Measurements from ENCODE around the gene HS3ST1.
A peak's percentile ranks its signal among the peaks of the same experiment; 100 is the strongest.

HS3ST1 gene

DNA sequence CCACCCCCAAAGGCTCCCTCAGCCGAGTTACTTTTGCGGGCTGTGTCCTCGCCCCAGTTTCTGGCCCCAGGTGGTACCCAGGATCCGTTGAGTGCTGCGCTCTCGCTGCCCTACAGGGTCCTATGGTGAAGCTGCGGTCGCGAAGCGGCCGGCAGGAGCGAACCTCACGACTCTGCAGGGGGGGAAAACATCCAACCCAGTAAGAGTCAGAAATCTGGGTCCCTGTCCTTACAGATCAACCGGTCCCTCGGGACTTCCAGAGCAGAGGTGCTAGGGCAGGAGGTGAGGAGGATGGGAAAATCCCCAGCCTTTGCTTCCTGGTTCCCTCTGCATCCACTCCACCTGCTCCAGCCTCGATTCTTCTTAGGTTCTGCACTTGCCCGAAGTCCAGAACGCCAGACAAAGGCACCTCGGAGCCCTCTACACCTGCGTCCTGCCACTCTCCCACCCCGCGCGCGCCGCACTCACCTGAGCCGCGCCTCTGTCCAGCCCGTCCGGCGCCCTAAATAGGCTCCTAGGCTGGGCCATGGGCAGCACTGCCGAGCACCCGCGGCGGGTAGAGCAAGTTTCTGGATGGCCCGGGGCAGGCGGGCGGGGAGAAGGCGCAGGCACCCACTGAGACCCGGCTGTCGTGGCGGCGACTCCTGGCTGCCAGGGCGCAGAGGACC is at the start of gene HS3ST1:
Gene HS3ST1 (minus strand): TSS at position 664 of the 668 bp plus-strand sequence. CDS start 28,889 bp downstream, outside the sequence.
- no peak for DNase-seq

- no peak for DNase-seq
These were observed 47.2 kb upstream of the HS3ST1 start for GRCh38 chr4:11475871-11476270.

GRCh38 chr4:11474146-11474545 is 45.5 kb upstream of the HS3ST1 start:
- no peak for DNase-seq

DNA sequence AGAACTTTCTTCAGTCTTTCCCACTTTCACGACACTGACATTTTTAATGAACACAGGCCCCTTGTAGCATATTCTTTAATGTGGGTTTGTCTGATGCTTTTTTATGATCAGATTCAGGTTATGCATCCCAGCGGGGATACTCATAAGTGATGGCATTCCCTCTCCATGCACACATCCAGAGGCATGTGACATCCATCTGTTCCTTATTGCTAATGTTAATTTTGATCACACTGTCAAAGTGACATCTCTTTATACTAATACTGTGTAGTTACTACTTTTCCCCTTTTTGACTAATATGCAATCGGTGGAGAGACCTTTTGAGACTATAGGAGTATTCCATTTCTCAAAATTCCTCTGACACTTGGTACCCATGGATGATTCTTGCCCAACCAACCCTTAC is 43.8 kb upstream of the HS3ST1 start:
- DNase-seq: no peak

DNA sequence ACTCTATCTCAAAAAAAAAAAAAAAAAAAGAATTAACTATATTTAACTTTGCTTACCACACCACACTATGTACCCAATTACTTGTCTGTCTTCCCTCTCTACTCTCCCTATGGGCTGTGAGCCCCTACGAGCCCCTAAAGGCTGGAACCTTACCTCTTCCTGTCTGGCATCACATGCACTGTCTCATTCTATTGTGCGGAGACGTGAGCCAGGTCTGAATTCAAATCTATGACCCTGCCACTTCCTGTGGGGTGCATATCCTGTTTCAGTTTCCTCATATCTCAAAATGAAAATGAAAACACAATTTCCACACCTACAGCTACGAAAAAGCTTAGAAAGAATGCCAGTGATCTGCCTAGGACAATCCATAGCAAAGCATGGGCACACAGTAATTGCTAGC is 42.9 kb upstream of the HS3ST1 start:
- DNase-seq: peak; percentile 73 to 77

DNA sequence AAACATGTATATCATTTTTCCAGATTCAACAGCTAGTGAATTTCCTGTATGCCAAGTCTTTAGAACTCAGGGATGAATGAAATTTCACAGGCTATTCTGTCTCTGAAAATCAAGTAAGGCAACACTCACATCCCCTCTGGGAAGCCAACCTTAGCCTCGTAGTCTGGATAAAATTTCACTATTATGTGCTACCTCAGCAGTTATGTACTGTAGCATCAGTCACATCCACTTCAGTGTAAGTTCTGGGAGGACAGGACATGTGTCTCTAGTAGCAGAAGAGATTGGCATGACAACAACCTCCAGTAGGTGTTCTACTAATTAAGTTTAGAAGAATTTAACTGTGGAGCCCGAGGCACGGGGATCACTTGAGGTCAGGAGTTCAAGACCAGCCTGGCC is 42.4 kb upstream of the HS3ST1 start:
- DNase-seq: no peak

- no peak for DNase-seq
These were observed 41.8 kb upstream of the HS3ST1 start for GRCh38 chr4:11470438-11471045.

DNA sequence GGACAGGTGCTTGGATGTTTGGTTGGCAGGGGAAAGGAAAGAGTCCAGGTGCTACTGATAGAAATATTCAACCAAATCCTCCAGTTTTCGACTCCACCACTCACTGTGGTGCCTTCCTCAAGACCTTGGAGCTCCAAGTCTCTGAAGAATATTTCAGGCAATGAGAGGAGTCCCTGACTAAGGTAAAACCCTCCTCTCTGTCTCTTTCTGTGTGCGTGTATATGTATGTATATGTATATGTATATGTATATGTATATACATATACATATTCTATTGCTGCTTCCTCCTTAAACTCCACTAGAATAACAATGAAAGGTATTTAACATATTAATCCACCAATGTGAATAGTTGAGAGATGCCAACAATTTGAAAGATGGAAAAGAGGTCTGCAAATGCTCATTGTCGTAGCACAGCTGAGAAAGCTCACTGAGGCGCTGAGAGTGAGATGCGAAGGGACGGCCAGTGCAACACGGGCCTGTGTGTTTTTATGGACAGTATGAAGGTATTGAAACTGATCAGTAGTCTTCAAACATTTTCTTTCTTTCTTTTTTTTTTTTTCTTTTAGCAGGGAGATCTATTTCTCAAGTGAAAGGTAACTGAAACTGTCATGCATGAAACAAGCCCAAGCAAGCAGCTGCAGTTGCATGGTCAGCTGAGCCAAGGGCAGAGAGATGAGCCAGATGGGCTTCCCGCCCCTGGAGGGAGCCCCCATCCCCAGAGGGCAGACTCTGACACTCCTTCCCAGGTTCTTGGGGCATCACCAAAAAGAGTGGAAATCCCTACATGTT is 41.1 kb upstream of the HS3ST1 start:
- DNase-seq: no peak

DNA sequence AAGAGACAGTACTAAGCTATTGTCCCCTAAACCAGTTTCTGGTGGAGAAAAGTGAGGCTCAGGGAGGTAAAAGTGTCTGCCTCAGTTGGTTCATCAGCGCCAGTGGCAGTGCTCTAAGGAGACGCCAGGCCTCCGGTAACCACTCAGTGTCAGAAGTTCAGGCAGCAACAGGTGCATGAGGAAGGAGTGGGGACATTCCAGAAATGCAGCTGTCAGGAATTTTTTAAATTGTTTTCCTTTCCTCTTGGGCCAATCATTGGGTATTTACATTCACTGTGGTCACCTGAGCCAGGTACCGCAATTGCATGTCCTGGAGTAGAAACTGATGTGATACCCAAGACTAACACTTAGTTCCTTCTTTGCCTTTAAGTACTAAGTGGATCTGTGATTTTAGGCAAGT is 40.2 kb upstream of the HS3ST1 start:
- DNase-seq: no peak

- DNase-seq: no peak
These were observed 39.2 kb upstream of the HS3ST1 start for GRCh38 chr4:11467931-11468330.

GRCh38 chr4:11463707-11464106 is 35.0 kb upstream of the HS3ST1 start:
- DNase-seq: no peak

GRCh38 chr4:11456401-11456800 is 27.7 kb upstream of the HS3ST1 start:
- no peak for DNase-seq

- no peak for DNase-seq
These were observed 26.6 kb upstream of the HS3ST1 start for GRCh38 chr4:11455201-11455835.

DNA sequence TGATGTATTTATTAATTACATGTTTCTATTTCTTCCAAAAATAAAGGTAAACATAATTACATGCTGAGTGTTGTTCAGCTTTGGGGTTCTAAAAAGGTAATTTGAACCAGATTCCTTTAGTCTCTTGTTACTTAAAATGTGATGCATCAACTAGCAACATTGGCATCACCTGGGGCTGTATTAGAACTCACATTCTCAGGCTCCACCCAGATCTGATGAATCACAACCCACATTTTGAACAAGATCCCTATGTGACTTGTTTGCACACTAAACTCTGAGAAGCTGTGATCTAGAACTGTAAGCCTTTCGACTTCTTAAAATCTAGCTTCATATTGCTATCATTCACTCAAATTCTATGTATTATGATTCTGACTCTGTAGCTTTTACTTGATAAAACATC is 23.0 kb upstream of the HS3ST1 start:
- no peak for DNase-seq

DNA sequence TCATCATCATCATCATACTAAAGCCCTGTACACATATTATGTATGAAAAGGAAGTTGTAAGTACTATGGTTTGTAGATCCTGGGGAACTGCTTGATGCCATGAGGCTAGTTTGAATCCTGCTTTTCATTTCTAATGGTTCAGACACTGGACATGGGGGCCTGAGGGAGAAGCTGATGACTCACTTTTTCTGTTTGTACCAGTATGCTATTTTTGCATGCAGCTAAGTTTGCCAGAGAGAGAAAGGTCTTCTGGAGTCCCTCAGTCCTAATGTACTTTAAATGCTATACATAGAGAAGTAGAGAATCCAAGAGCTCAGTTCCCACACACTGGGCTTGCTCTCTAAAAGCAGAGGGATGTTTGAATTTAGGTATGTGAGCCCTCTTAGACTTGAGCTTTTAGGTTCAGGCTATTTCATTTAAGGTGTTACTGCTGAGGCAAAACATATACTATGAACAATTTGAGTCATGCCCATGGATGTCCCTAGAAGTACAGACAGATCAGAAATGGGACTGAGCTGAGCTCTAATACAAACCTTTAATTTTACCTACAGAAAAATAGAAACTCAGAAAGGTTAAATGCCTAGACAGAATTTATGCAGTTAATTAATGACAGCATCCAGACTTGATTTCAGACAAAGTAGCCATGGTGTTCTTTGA is 17.6 kb upstream of the HS3ST1 start:
- DNase-seq: no peak

GRCh38 chr4:11441194-11441556 is 12.5 kb upstream of the HS3ST1 start:
- DNase-seq: no peak

DNA sequence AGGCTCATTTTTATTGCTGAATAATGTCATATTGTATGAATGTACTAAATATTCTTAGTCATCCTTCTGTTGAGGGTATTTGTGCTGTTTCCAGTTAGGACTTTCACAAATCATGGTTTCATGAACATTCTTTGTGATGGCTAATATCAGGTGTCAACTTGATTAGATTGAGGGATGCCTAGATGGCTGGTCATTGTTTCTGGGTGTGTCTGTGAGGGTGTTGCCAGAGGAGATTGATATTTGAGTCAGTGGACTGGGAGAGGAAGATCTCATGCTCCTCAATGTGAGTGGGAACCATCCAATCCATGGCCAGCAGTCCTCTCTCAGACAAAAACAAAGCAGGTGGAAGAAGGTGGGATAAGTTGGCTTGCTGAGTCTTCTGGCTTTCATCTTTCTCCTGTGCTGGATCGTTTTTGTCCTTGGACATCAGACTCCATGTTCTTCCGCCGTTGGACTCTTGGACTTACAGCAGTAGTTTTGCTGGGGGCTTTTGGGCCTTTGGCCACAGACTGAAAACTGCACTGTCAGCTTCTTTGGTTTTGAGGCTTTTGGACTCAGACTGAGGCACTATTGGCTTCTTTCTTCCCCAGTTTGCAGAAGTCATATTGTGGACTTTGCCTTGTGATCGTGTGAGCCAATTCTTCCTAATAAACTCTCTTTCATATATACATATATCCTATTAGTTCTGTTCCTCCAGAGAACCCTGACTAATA is 11.9 kb upstream of the HS3ST1 start:
- DNase-seq: no peak

DNA sequence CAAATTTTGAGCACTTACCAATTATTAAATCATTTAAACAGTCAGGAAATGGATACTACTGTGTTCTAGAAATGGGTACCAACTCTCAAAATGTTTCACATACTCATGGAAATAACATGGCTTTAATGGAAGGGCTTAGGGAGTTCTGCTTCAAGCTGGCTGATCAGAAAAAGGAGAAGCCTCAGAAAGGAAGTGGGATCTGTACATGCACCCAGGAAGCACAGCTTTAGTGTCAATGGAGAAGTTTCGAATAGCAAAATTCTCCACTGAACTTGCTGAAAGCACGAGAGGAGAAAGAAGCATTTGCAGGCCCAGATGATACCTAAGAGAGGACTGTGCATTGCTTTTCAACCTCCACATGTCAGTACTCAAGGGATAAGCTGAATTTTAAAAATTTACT is 11.1 kb upstream of the HS3ST1 start:
- no peak for DNase-seq

DNA sequence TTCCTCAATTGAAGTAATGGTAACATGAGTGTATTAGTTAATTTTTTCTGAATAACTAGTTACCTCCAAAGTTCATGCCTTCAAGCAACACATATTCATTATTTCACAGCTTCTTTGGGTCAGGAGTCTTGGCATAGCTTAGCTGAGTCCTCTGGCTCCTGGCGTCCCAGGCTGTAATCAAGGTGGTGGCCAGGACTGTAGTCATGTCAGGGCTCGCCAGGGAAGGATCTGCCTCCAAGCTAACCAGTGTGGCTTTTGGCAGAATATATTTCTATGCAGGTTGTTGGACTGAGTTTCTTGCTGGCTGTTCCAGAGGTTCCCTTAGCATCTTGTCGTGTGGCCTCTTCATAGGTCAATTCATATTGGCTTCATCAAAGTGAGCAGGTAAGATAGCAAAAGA is 10.0 kb upstream of the HS3ST1 start:
- no peak for DNase-seq

GRCh38 chr4:11436673-11437072 is 8.0 kb upstream of the HS3ST1 start:
- DNase-seq: peak in 1 of 2 donors; percentile 14

GRCh38 chr4:11436084-11436483 is 7.4 kb upstream of the HS3ST1 start:
- DNase-seq: no peak

GRCh38 chr4:11435557-11435956 is 6.9 kb upstream of the HS3ST1 start:
- DNase-seq: no peak

DNA sequence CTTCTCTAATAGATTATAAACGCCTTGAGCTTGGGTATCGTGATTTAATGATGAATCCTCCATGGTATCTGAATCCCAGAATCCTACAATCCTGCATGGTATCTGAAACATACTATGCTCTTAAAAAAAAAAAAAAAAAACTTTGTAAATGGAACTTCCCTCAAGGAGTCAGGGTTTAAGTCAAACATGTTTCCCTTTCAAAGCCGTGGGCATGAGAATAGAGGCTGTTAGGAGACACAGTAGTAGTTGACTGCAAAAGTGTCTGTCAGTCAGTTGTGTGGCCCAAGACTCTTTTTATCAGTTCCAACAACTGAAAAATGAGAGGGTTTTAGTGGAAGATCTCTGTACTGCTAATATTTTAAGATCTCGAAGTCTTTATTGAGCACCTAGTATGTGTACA is 2.4 kb upstream of the HS3ST1 start:
- DNase-seq: no peak
